ENCODE measurements around the gene MRPL37.

Gene MRPL37

DNA sequence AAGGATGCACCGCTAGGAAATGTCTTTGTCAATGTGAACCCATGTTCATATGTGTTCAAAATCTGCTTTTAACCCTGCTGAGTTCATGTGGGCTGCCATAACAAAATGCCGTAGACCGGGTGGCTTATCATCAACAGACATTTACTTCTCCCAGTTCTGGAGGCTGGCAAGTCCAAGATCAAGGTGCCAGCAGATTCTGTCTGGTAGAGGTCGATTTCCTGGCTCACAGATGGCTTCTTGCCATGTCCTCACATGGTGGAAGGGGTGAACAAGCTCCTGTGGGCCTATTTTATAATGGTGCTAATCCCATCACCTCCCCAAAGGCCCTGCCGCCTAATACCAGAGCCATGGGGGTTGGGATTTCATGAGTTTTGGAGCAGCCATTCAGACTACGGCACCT, 42.6 kb upstream of the MRPL37 start:
- no peak overlapping the region for H3K27ac ChIP-seq
- TF ChIP-seq ZFX (IDR thresholded peaks at IDR 0.05; ENCODE audit: borderline replicate concordance) = no peak
- TF ChIP-seq, protein P1, sequence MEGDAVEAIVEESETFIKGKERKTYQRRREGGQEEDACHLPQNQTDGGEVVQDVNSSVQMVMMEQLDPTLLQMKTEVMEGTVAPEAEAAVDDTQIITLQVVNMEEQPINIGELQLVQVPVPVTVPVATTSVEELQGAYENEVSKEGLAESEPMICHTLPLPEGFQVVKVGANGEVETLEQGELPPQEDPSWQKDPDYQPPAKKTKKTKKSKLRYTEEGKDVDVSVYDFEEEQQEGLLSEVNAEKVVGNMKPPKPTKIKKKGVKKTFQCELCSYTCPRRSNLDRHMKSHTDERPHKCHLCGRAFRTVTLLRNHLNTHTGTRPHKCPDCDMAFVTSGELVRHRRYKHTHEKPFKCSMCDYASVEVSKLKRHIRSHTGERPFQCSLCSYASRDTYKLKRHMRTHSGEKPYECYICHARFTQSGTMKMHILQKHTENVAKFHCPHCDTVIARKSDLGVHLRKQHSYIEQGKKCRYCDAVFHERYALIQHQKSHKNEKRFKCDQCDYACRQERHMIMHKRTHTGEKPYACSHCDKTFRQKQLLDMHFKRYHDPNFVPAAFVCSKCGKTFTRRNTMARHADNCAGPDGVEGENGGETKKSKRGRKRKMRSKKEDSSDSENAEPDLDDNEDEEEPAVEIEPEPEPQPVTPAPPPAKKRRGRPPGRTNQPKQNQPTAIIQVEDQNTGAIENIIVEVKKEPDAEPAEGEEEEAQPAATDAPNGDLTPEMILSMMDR (IDR thresholded peaks at IDR 0.05) = no peak

GRCh38 chr1:54158071-54158470, 41.9 kb upstream of the MRPL37 start:
- no peak overlapping the region for H3K27ac ChIP-seq
- no peak for TF ChIP-seq ZFX (IDR thresholded peaks at IDR 0.05; ENCODE audit: borderline replicate concordance)
- TF ChIP-seq, protein P1 (IDR thresholded peaks at IDR 0.05) = no peak

DNA sequence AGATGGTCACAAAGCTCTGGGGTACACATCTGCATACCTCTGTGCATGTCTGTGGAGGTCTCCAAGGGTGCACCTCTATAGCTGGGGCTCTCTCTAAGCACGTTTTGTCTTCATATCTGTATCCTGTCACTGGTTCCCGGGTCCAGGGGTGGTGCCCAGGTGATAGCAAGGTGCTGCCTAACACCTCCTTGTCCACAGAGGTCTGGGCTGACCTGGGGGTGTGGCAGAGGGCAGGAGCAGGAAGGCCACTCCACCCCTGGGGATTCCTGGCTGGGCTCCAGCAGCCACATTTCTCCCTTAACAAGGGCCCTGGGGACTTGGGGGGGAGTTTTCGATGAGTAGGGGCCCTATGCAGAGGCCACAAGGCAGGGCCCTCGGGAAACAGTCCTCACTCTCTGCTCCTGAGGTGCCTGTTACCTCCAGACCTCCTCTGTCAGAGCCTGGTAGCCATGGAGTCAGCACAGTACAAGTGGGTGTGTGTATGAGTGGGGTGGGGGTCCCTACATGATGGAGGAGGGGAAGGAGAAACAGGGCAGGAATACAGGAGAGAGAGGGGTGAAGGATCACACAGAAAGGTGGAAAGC, 40.1 kb upstream of the MRPL37 start:
- TF ChIP-seq, protein P1 (IDR thresholded peaks at IDR 0.05) = no peak
- TF ChIP-seq ZFX (IDR thresholded peaks at IDR 0.05; ENCODE audit: borderline replicate concordance) = no peak

GRCh38 chr1:54160351-54160750, 39.6 kb upstream of the MRPL37 start:
- no peak overlapping the region for H3K27ac ChIP-seq
- TF ChIP-seq, protein P1 (IDR thresholded peaks at IDR 0.05) = no peak
- no peak for TF ChIP-seq ZFX (IDR thresholded peaks at IDR 0.05; ENCODE audit: borderline replicate concordance)

More for the DNA sequence above, 40.1 kb upstream of the MRPL37 start:
- no peak overlapping the region for H3K27ac ChIP-seq

DNA sequence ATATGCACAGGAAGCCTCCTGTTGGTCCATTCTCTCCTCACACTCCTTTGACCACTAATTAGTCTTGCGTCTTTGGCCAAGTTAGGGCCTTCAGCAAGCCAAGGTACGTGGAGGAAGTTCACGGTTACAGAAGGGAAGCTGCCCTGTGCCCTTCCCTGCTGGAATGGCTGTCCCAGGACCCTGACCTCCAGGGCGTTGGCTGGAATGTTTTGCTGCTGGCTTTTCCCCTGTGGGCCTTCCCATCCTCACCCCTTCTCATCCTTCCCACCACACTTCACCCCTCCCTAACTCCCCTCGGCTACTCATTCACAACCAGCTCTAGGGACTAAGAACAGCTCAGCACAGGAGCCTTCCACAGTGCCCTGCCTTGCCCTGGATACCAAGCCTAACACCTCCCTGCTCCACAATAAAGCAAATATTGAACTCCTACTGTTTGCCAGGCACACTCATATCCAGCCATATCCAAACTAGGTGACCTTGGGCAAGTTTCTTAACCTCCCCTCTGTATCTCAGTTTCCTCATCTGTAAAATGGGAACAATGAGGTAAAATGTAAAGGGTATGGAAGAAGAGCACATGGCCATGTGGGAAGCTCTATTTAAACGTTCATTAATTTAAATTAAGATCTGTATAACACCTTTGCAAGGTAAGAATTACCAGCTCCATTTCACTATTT, 38.3 kb upstream of the MRPL37 start:
- no peak overlapping the region for H3K27ac ChIP-seq
- TF ChIP-seq, protein P1 (IDR thresholded peaks at IDR 0.05) = no peak
- TF ChIP-seq ZFX (IDR thresholded peaks at IDR 0.05; ENCODE audit: borderline replicate concordance) = no peak

GRCh38 chr1:54163051-54163450, 36.9 kb upstream of the MRPL37 start:
- no peak overlapping the region for H3K27ac ChIP-seq
- TF ChIP-seq, protein P1 (IDR thresholded peaks at IDR 0.05) = no peak
- no peak for TF ChIP-seq ZFX (IDR thresholded peaks at IDR 0.05; ENCODE audit: borderline replicate concordance)

DNA sequence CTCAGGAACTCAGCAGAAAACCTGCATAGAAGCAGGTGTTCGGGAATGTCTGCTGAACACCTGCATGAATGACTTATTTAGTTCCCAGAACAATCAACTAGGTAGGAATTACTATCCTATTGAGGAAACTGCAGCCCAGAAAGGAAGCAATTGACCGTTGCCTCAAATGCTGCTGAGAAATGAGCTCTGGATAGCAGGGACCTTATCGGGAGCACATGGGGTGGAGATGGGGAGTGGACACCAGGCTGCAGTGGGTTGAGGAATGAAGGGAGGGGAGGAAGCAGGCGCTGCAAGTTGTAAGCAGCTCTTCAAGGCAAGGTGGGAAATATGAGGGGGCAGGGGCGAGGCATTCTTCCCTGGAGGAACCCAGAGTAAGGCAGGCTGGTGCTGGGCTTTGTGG, 36.4 kb upstream of the MRPL37 start:
- TF ChIP-seq ZFX (IDR thresholded peaks at IDR 0.05; ENCODE audit: borderline replicate concordance) = no peak
- TF ChIP-seq, protein P1 (IDR thresholded peaks at IDR 0.05) = no peak
- H3K27ac ChIP-seq = no peak overlapping the region

Measured in 22Rv1 (cell line).